NCI-H2081 (cell line): ENCODE measurements around the gene BEAN1.
"Not testable (repeated sequence)": the region's sequence is repeated elsewhere in the genome, so short reads cannot be mapped to it uniquely, and the experiment has no call there.

ENCODE experiments used
- DNase-seq, 2 experiments: peaks; one replicate each; lab custom pipeline; 2025; lab: John Stamatoyannopoulos, UW

Gene BEAN1

GRCh38 chr16:66441586-66442375 lies 14.7 kb downstream of the BEAN1 start:
- DNase-seq, result no peak

DNA sequence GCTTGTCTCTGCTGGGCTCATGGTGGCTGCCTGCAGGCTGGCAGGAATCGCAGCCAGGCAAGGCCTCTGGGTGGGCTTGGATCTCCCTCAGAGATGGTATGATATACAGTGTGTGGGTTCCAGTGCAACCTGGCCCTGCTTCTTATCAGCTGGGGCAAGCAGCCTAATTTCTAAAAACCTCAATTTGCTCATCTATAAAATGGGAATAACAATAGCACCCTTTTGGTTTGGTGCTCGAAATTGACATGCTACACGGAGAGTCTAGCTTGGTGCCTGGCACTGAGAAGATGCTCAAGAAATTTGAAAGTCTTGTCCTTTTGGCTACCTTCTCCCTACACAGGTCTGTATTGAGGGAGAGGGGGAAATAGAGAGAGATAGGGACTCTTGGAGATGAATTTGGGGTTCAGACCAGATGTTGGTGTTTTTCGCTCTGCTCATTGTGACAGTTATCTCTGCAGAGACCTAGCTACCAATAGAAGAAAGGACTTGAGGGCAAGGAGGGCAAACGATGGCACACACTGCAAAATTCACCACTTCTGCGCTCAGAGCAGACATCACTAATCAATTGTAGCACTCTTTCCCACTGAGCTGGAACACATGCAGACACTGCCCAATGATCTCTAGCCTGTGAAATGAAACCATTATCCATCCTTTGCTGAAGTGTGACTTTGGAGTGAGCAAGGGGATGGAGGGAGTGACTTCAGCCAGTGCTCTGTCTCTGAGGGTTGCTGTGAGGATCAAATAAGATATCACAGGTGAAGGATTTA lies 15.6 kb downstream of the BEAN1 start:
- no peak for DNase-seq

GRCh38 chr16:66443269-66443652 lies 16.2 kb downstream of the BEAN1 start:
- no peak for DNase-seq

DNA sequence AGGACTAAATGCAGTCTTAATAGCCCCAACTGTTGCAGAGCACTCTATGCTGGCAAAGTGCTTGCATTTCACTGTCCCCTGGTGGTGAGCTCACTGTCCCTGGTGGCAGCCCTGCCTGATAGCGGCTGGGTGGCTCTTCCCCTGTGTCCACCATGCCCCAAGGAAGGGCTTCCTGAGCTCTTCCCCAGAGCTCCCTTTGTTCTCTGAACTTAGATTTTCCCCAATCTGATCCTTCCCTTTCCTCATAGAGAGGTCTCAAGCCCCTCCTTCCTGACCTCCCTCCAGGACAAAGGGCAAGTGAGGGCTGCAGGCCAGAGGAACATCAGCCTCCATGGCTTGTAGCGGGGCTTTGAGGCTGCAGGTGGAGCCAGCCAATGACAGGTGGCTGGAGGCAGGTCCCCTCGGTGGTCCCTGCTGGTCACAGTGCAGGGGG lies 17.0 kb downstream of the BEAN1 start:
- no peak for DNase-seq

DNA sequence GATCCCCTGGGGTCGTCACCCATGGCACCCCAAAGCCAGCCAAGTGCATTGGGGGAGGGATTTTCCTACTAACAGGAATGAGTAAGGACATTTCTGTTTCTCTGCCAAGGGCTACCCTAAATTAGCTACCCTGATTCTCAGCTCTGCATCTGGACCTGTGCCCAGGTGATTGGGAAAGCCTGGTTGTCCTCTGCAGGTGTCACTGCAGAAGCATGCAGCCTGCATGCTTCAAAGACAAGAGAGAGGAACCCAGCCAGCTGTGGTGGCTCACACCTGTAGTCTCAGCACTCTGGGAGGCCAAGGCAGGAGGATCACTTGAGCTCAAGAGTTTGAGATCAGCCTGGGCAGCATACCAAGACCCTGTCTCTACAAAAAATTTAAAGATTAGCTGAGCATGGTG lies 19.6 kb downstream of the BEAN1 start:
- DNase-seq, result no peak

DNA sequence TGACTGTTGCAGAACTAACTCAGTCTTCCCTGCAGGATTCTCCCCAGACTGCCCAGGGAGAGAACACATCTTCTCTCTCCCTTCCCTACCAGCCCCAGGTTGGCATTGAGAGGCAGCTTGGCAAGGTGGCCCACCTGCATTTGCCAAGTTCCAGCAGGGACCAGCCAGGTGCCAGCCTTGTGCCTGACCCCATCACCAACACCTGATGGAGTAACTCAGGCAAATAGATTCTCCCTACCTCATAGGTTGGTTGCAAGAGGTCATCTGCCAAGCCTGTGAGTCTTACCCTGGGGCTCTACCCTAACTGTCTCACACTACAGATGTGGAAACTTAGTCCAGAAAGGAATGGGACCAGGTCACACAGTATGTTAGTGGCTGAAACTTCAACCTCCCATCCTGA lies 20.4 kb downstream of the BEAN1 start:
- DNase-seq, result no peak

DNA sequence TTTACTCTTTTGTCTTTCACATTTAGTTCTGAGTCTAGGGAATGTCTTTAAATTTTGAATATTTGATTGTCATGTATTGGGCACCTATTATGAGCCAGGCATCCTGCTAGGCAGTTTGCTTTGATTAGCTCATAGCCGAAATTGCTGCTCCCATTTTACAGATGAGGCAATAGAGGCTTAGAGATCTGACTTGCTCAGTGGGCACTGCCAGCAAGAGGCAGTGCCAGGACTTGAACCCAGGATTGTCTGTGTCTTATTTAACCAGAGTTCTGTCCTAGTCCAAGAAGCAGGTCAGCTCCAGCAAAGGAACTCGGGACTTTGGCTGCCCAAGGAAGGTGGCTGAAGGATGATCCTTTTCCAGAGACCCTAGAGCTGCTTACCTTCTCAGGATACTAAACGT lies 24.5 kb downstream of the BEAN1 start:
- DNase-seq, result no peak

- DNase-seq, result not testable (repeated sequence)
Observed at GRCh38 chr16:66453230-66453629, 26.1 kb downstream of the BEAN1 start.

- no peak for DNase-seq
Observed at GRCh38 chr16:66454751-66455150, 27.7 kb downstream of the BEAN1 start.

DNA sequence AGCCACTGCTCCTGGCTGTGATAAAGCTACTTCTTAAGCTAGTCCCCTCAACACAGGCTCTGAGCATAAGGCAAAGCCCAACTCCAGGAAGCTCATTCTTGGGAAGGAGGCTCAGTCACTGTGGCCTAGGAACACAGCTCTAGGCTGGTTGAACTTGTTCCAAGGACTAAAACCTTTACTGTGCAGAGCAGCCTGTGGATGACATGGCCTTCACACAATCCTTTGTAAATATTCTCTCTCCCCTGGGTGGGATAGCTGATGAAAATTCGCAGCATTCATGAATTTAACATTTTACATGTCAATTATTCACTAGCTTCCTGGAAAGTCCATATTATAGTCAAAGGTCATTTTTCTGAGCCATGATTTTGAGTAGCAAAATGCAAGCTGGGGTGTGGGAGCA lies 28.9 kb downstream of the BEAN1 start:
- no peak for DNase-seq

DNA sequence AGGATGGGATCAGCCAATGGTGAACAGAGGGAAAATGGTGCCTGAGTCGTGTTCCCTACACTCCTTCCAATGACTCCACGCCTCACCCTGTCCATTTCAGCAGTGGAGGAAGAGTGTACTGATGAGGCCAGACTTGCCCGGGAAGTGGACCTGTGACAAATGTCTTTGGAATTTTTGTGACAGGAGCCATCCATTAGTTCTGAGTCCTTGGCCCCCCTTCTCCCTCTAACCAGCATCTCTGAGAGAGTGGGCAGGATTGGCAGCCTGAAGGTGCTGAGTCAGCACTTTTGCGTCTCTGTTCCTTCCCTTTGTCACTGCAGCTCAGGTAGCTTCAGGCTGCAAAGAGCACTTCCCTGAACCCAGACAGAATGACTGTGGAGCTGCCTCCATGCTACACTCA lies 30.8 kb downstream of the BEAN1 start:
- DNase-seq, result no peak

- DNase-seq, result no peak
Observed at GRCh38 chr16:66458292-66458691, 31.2 kb downstream of the BEAN1 start.

DNA sequence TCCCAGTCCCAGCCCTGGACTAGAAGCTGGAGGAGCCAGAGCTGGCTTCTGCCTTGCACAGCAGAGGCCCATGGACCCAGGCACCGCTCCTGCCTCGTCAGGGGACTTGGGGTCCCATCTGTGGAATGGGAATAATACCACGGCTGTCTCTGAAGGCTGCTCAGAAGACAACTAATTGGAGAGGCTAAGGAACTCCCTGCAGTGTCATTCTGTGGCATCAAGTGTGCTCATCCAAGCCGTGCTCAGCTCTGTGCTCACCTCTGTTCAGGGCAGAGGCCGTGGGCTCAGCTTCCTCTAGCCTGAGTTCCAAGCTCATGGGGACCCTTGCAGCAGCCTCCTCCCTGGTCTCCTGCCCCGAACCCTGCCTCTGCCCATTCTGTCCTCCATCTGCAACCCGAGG lies 31.8 kb downstream of the BEAN1 start:
- no peak for DNase-seq

- DNase-seq, result no peak
Observed at GRCh38 chr16:66459878-66460277, 32.8 kb downstream of the BEAN1 start.

- no peak for DNase-seq
Observed at GRCh38 chr16:66460703-66461102, 33.6 kb downstream of the BEAN1 start.

- no peak for DNase-seq
Observed at GRCh38 chr16:66462912-66463311, 35.8 kb downstream of the BEAN1 start.

DNA sequence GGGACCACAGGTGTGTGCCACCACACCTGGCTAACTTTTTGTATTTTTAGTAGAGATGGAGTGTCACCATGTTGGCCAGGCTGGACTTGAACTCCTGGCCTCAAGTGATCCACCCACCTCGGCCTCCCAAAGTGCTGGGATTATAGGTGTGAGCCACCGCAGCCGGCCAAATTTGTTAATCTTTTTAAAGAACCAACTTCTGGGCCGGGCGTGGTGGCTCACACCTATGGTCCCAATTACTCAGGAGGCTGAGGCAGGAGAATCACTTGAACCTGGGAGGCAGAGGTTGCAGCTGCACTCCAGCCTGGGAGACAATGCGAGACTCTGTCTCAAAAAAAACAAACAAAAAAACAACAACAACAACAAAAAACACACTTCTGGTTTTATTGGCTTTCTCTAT lies 38.9 kb downstream of the BEAN1 start:
- DNase-seq, result not testable (repeated sequence)

DNA sequence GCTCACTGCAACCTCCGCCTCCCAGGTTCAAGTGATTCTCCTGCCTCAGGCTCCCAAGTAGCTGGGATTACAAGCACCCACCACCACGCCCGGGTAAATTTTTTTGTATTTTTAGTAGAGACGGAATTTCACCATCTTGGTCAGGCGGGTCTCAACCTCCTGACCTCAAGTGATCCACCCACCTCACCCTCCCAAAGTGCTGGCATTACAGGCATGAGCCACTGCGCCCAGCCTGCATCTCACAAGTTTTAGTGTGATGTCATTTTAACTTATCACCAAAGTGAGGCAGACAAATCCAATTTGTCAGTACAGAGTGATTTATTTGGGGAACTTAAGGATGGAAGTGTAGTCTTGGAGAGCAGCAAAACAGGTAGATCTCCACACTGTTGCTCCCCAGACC lies 39.5 kb downstream of the BEAN1 start:
- not testable (repeated sequence) for DNase-seq

- no peak for DNase-seq
Observed at GRCh38 chr16:66467611-66468010, 40.5 kb downstream of the BEAN1 start.

DNA sequence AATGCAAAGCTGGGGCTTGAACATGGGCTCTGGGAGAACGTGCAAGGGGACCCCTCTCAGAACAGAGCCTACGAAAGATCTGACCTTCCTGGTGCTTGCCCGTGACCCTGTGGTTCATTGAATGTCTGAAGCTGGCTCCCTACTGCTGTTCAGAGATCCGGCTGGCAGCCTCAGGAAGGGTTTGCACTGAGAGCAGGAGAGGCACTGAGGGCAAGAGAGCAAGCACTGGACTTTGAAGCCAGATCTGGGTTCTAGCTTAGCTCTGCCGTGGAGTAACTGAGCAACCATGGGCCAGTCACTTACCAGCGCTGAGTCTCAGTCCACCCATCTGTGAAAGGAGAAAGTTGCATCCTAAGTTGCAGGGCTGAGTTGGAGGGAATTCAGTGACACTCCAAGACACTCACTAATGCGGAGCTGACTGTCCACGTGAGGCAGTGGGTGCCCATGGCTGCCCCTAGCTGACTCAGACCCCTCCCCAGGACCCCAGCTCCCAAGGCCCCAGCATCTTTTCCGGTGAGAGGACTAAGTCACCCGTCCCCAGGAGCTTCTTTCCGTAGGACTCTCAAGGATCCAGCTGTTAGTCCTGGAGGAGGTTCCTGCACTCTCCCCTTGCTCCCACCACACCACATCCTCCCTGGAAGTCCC lies 41.3 kb downstream of the BEAN1 start:
- no peak for DNase-seq

GRCh38 chr16:66469291-66469946 lies 42.3 kb downstream of the BEAN1 start:
- DNase-seq, result no peak

GRCh38 chr16:66469947-66470546 lies 43.0 kb downstream of the BEAN1 start:
- no peak for DNase-seq
